ENCODE results near the gene AAMP.

DNA sequence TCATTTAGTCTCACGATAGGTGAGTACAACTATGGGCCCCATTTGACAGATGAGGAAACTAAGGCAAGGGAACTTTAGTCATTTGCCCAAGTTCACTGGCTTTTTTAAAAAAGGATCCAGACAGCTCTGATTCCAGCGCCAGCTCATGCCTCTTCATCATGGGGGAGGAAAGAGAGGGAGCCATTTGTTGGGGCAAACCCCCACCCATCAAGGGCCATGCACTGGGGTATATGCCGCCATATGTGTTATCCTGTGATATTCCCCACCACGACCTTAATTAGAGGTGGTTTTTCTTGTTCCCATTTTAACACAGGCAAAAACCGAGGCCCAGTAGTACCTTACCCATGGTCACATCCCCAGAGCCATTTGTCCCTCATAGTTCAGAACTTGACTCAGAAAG lies 9.8 kb downstream of the AAMP start:
- TF ChIP-seq CTCF (IDR thresholded peaks at IDR 0.05 in 8 of 11, conservative IDR thresholded peaks at IDR 0.05 in 3 of 11) = no peak
- no peak for TF ChIP-seq POLR2AphosphoS5 (IDR thresholded peaks at IDR 0.05)
- no peak for TF ChIP-seq POLR2A (IDR thresholded peaks at IDR 0.05)

Measured in spleen (tissue), 7 donors.